MM.1S (cell line): ENCODE results near the gene CASP8.

Experiments
- DNase-seq: peaks from one replicate; pipeline ENCODE4 v3.0.0-alpha.2; 2015
- H2AFZ ChIP-seq: fragments of 300-600 bp; sonication (generic); 2 replicates; pipeline ENCODE4 v1.6.0; 2016; ENCODE audit warnings: antibody characterized with exemption, low read length
- H3F3A ChIP-seq: fragments of 300-600 bp; sonication (generic); 2 replicates; pipeline ENCODE4 v1.6.1; 2016; ENCODE audit warnings: mild to moderate bottlenecking, antibody characterized with exemption, low read length, moderate library complexity, mixed read lengths; ENCODE audit not compliant: insufficient read depth
- H3K27ac ChIP-seq: fragments of 300-600 bp; sonication (generic); 2 replicates; pipeline ENCODE4 v1.5.1; 2016; ENCODE audit warnings: mild to moderate bottlenecking, low read length
- H3K27me3 ChIP-seq: fragments of 300-600 bp; sonication (generic); replicated peaks from 2 replicates; pipeline ENCODE4 v1.6.0; 2016; ENCODE audit warnings: low read length; ENCODE audit not compliant: insufficient read depth
- H3K36me3 ChIP-seq: fragments of 300-600 bp; sonication (generic); replicated peaks from 2 replicates; pipeline ENCODE4 v1.6.1; 2016; ENCODE audit warnings: mild to moderate bottlenecking, low read length, mixed read lengths; ENCODE audit not compliant: insufficient read depth
- H3K4me1 ChIP-seq: fragments of 300-600 bp; sonication (generic); 2 replicates; pipeline ENCODE4 v1.6.1; 2016; ENCODE audit warnings: low read length, mixed read lengths
- H3K4me2 ChIP-seq: fragments of 300-600 bp; sonication (generic); 2 replicates; pipeline ENCODE4 v1.6.0; 2016; ENCODE audit warnings: low read depth, low read length
- H3K4me3 ChIP-seq: fragments of 300-600 bp; sonication (generic); 2 replicates; pipeline ENCODE4 v1.5.1; 2016; ENCODE audit warnings: low read length, mixed read lengths
- H3K79me2 ChIP-seq: fragments of 300-600 bp; sonication (generic); 2 replicates; pipeline ENCODE4 v1.6.1; 2016; ENCODE audit warnings: mixed run types, low read length, mixed read lengths
- H3K9ac ChIP-seq: fragments of 300-600 bp; sonication (generic); 2 replicates; pipeline ENCODE4 v1.6.1; 2016; ENCODE audit warnings: low read length, mixed read lengths
- H3K9me2 ChIP-seq: fragments of 300-600 bp; sonication (generic); replicated peaks from 2 replicates; pipeline ENCODE4 v1.6.1; 2016; ENCODE audit warnings: mild to moderate bottlenecking, low read length, mixed read lengths; ENCODE audit not compliant: insufficient read depth
- H3K9me3 ChIP-seq: fragments of 300-600 bp; sonication (generic); replicated peaks from 2 replicates; pipeline ENCODE4 v1.6.1; 2016; ENCODE audit warnings: mild to moderate bottlenecking, low read length, mixed read lengths; ENCODE audit not compliant: insufficient read depth
- H4K20me1 ChIP-seq: fragments of 300-600 bp; sonication (generic); 2 replicates; pipeline ENCODE4 v1.6.1; 2016; ENCODE audit warnings: mild to moderate bottlenecking, low read length, moderate library complexity, mixed read lengths; ENCODE audit not compliant: insufficient read depth
- CTCF ChIP-seq: fragments of 300-600 bp; sonication (generic); IDR thresholded peaks from 2 replicates; pipeline ENCODE4 v1.5.1; 2016; ENCODE audit warnings: antibody characterized with exemption, low read length, mixed read lengths
- EZH2 ChIP-seq: fragments of 300-600 bp; sonication (generic); optimal IDR thresholded peaks from 2 replicates; pipeline ENCODE3; 2017; ENCODE audit warnings: low read depth, mild to moderate bottlenecking, antibody characterized with exemption, low read length, mixed read lengths
- EZH2phosphoT487 ChIP-seq: fragments of 300-600 bp; sonication (generic); IDR thresholded peaks from 2 replicates; pipeline ENCODE4 v1.6.1; 2018; ENCODE audit warnings: antibody characterized with exemption, low read length

CASP8 gene

GRCh38 chr2:201228271-201228911 is 31.9 kb upstream of the CASP8 start:
- H3K9me3 ChIP-seq, result no peaks in the 10 kb centered on the region
- H3K4me1 ChIP-seq, result peaks cover 39% of the 10 kb centered on the region
- H3K27me3 ChIP-seq, result no peaks in the 10 kb centered on the region
- peak overlapping the region; percentile 49; the same call in 1 of the 2 replicates for H3K27ac ChIP-seq
- no peak for TF ChIP-seq EZH2
- no peak for TF ChIP-seq CTCF
- TF ChIP-seq EZH2phosphoT487, result no peak
- no peak for DNase-seq
- H3K9ac ChIP-seq, result no peak overlapping the region
- H2AFZ ChIP-seq, result no peak overlapping the region
- no peak overlapping the region for H3K4me2 ChIP-seq
- peaks cover 18% of the 10 kb centered on the region for H3K79me2 ChIP-seq
- H3K36me3 ChIP-seq, result no peaks in the 10 kb centered on the region
- no peaks in the 10 kb centered on the region for H4K20me1 ChIP-seq
- peaks cover 36% of the 10 kb centered on the region for H3F3A ChIP-seq
- no peak overlapping the region for H3K4me3 ChIP-seq
- H3K9me2 ChIP-seq, result no peaks in the 10 kb centered on the region

- Histone ChIP-seq H3K9me3 (no peaks in the 10 kb centered on the region), H3K4me1 (peaks cover 39% of the 10 kb centered on the region), H3K27ac (peak overlapping the region; percentile 49; the same call in 1 of the 2 replicates), H3K79me2 (peaks cover 23% of the 10 kb centered on the region), H3K4me3 (no peak overlapping the region), H2AFZ (no peak overlapping the region), H3K4me2 (no peak overlapping the region), H3K9ac (no peak overlapping the region), H3K9me2 (no peaks in the 10 kb centered on the region), H3K36me3 (no peaks in the 10 kb centered on the region), H3K27me3 (no peaks in the 10 kb centered on the region), H4K20me1 (no peaks in the 10 kb centered on the region), H3F3A (peaks cover 37% of the 10 kb centered on the region)
- DNase-seq, result no peak
- TF ChIP-seq EZH2, result no peak
- TF ChIP-seq EZH2phosphoT487, result no peak
- TF ChIP-seq CTCF, result no peak
Observed at GRCh38 chr2:201228912-201229290, 31.4 kb upstream of the CASP8 start.

GRCh38 chr2:201231781-201232466 is 28.4 kb upstream of the CASP8 start:
- peaks cover 49% of the 10 kb centered on the region for H3K79me2 ChIP-seq
- H3K27me3 ChIP-seq, result no peaks in the 10 kb centered on the region
- H3F3A ChIP-seq, result peaks cover 34% of the 10 kb centered on the region
- peak overlapping the region; percentile 45 for H3K4me3 ChIP-seq
- H3K9ac ChIP-seq, result peak overlapping the region; percentile 63
- TF ChIP-seq EZH2phosphoT487 (no peak), CTCF (peak; percentile 95), EZH2 (no peak)
- H3K27ac ChIP-seq, result peak overlapping the region; percentile 94; the same call in 1 of the 2 replicates
- H3K9me2 ChIP-seq, result no peaks in the 10 kb centered on the region
- peak; percentile 96 for DNase-seq
- peaks cover 36% of the 10 kb centered on the region for H3K4me1 ChIP-seq
- H3K36me3 ChIP-seq, result no peaks in the 10 kb centered on the region
- H2AFZ ChIP-seq, result peak overlapping the region; percentile 73
- no peaks in the 10 kb centered on the region for H4K20me1 ChIP-seq
- H3K4me2 ChIP-seq, result peak overlapping the region; percentile 81
- no peaks in the 10 kb centered on the region for H3K9me3 ChIP-seq
